GM12874 (cell line): ENCODE data around the gene TARBP2.

Experiments used
- TF ChIP-seq, protein P1 (sequence below): IDR thresholded peaks from 2 replicates; pipeline ENCODE4 v1.5.1; 2011; ENCODE audit warnings: low read depth, mild to moderate bottlenecking, control low read depth, low read length, moderate library complexity; ENCODE audit not compliant: insufficient read depth

Gene TARBP2

DNA sequence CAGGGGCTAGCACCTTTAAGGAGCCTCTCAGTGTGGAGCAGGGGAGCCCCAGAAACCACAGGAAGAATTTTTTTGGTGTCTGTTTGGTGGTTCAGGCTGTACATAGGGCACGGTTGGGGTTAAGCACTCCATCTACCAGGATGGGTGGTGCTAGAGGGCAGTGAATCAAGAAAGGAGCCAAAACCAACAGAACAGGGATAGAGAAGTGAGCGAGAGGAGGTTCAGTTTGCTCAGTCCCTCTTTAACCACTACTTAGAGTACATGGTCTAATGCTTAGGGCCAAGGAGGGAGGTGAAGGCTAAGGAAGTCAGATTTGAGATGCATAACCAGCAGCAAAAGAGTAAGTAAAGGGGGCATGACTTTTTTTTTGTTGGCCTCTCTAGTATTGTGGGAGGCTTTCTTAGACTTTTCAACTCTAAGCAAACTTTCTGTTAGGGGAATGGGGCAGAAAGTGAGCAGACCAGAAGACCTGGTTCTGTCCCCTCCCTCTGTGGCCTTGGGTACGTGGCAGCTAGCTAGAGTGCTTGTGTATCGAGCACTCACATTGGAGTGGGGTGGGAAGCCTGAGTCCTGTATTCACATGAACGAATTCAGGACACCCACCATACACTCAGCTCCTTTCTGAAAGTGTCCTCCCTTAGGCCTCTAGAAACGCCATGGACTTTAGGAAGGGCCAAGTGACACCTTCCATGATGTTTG, 12.8 kb downstream of the TARBP2 start:
- TF ChIP-seq, protein P1, sequence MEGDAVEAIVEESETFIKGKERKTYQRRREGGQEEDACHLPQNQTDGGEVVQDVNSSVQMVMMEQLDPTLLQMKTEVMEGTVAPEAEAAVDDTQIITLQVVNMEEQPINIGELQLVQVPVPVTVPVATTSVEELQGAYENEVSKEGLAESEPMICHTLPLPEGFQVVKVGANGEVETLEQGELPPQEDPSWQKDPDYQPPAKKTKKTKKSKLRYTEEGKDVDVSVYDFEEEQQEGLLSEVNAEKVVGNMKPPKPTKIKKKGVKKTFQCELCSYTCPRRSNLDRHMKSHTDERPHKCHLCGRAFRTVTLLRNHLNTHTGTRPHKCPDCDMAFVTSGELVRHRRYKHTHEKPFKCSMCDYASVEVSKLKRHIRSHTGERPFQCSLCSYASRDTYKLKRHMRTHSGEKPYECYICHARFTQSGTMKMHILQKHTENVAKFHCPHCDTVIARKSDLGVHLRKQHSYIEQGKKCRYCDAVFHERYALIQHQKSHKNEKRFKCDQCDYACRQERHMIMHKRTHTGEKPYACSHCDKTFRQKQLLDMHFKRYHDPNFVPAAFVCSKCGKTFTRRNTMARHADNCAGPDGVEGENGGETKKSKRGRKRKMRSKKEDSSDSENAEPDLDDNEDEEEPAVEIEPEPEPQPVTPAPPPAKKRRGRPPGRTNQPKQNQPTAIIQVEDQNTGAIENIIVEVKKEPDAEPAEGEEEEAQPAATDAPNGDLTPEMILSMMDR: no peak

DNA sequence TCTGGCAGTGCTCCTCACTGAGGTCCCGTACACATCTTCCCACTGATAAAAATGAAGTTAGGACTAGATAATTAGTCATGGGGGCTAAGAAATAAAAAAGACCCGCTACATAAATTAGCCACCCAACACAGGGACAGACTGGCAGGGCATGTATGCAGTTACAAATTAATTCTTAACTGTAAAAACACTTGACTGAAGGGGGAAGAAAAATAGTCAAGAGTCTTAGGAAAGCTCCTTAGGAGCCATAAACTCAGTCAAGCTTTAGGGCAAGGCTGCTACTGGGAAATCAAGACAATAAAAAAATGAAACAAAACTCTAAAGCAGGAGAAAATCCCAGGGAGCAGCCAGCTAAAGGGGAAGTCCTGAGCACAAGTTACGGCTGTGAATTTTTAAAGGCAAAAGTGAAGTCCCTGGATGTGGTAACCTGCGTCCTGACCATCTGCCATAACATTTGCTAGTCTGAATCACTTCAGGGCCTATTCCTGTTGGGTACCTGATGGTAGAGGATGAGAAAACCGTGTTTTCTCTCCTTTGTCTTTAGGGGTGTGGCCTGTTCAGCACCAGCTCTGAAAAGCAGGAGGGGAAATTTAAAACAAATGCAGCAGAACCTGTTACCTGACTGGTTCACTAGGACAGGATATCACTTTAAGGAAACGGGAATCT, 13.7 kb downstream of the TARBP2 start:
- TF ChIP-seq, protein P1: no peak

DNA sequence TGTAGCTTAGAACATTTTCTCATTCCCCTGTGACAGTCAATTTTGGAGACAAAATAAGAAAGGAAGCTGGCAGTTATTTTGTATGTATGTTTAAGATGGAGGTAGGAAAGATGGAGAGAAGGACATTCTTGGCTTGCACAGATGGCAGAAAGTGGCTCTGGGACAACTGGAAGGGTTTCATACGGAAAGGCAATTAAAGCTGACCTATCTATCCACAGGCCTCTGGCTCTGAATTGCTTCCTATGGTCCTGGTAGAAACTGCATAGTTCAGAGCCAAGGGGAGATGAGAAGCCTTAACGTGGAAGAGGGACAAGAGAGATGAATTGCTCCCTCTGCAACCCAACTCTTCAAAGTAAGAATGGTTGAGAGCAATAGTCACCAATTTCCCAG, 14.2 kb downstream of the TARBP2 start:
- TF ChIP-seq, protein P1: no peak

DNA sequence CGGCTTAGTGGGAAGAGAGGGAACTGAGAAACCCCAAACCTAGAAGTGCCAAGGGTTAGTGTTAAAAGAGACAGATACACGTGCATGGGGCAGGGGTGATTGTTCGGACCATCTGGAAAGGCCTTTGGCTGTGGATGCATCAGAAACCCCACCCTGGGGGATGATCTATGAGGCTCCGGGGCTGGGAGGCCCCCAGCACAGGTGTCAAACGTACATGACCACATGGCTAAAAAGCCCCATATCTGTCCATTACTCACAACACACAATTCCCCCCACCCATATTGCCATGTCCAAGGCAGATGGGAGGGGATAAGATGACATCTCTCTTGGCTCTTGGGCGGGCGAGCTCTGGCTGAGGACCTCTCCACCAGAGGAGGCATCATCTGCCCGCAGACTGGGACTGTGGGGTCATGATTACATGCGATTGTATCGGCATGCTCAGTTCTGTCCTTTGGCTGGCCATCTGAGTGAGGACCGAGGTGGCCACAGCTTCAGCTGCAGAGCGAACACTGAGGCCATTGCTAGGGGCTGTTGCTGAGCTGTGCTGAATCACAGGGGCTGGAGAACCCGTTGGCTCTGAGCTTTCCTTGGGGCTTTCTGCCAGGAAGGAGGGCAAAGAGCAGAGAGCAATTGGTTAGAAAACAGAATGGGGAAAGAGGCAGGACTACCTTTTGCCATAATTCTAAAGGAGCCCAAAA, 15.8 kb downstream of the TARBP2 start:
- TF ChIP-seq, protein P1: no peak

DNA sequence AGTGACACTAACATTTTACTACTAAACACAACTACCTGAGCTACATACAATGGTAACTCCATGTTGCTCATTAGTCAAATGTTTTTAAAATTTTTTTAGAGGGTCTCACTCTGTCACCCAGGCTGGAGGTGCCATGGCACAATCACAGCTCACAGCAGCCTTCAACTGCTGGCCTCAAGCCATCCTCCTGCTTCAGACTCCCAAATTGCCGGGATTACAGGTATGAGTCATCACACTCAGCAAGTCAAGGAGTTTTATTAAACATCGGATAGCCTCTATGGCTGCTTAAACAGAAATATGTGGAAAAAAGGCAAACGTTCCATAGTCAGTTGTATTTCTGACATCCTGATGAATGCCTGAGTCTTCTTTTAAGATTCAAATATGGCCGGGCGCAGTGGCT, 17.3 kb downstream of the TARBP2 start:
- TF ChIP-seq, protein P1: no peak

DNA sequence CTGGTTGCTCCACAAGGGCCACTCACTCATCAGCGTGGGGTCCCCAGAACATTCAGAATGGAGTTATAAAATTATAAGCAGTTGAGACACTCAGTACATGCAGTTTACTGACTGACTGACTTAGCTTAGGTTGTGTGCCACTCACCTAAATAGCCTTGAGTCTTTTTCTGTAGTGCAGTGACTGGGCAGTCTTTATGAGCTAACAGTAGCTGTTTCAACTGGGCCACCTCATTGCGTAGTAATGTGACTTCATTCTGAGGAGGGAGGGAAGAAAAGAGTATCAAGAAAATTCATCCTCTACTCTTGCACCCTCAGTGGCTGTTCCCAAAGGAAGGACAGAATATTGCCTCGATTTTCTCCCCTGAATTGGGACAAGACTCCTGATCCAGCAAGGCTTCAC, 22.0 kb downstream of the TARBP2 start:
- TF ChIP-seq, protein P1: no peak

DNA sequence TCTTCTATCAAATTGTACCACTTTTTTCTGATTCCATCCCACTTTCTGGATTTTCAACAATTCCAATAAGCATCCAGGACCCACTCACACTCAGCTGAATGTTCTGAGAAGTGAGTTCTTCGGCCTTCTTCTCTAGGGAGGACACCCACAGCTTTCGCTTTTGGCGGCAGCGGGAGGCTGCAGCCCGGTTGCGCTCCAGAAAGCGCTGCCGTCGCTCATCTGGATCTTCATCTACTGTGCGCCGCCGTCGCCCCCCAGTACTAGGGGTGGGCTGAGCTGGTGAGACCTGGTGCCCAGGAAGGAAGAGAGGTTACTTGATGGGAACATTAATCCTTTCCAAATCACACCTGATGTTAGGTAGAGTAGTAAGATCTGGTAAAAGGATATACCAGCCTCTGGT, 23.4 kb downstream of the TARBP2 start:
- TF ChIP-seq, protein P1: no peak
